ENCODE measurements around the gene WDR82.

Gene WDR82

GRCh38 chr3:52247409-52248164 lies 30.9 kb downstream of the WDR82 start:
- H3K9me3 Mint-ChIP-seq: no peaks in the 10 kb centered on the region
- H3K4me1 Mint-ChIP-seq: peaks cover 47% of the 10 kb centered on the region
- DNase-seq (ENCODE audit: low spot score in 2 of 2) (no peak), ATAC-seq (ENCODE audit: low read depth) (peak; percentile 23)
- H3K36me3 Mint-ChIP-seq: peaks cover 17% of the 10 kb centered on the region
- H3K4me3 Mint-ChIP-seq: peak overlapping the region; percentile 85
- no peaks in the 10 kb centered on the region for H3K27me3 Mint-ChIP-seq
- peak overlapping the region; percentile 85 for H3K27ac Mint-ChIP-seq

DNA sequence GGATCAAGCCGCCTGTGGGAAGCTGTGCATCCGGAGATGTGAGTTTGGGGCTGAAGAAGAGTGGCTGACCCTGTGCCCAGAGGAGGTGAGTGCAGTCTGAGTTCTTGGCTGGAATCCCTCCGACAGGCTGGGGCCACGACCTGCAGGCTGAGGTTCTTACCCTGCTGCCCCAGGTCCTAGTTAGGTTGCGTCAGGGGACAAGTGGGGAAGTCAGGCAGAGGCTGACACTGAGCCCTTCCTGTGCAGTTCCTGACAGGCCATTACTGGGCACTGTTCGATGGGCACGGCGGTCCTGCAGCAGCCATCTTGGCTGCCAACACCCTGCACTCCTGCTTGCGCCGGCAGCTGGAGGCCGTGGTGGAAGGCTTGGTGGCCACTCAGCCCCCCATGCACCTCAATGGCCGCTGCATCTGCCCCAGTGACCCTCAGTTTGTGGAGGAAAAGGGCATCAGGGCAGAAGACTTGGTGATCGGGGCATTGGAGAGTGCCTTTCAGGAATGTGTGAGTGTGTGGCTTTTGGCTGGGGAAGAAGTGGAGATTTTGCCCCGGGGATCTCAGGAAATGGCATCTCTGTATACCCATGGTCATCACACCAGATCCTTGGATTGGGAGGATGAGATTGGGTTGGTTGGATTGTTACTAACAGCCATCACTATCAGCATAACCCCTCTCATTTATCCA lies 31.6 kb downstream of the WDR82 start:
- ATAC-seq (ENCODE audit: low read depth) (no peak), DNase-seq (ENCODE audit: low spot score in 2 of 2) (no peak)
- Mint-ChIP-seq H3K27ac (peak overlapping the region; percentile 85), H3K4me3 (peak overlapping the region; percentile 85), H3K9me3 (no peaks in the 10 kb centered on the region), H3K27me3 (no peaks in the 10 kb centered on the region), H3K36me3 (peaks cover 17% of the 10 kb centered on the region), H3K4me1 (peaks cover 48% of the 10 kb centered on the region)

DNA sequence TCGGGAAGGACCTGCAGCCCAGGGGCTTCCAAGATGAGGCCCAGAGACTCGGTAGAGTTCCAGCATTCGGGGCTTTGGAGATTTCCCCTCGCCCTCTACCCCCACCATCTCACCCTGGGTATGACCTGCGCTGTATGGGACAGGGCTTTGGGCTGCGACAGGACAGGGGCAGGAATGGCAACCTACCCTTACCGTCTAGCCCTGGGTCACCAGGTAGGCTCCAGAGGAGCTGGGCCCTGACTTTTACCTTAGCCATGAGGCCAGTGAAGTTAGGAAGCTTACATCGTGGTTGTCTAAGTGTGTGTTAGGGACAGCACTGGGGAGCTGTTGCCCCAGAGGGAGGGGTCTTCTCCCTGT lies 32.2 kb downstream of the WDR82 start:
- Mint-ChIP-seq H3K4me3 (peak overlapping the region; percentile 85), H3K4me1 (peaks cover 48% of the 10 kb centered on the region), H3K9me3 (no peaks in the 10 kb centered on the region), H3K36me3 (peaks cover 17% of the 10 kb centered on the region), H3K27ac (peak overlapping the region; percentile 85), H3K27me3 (no peaks in the 10 kb centered on the region)
- peak; percentile 6 for ATAC-seq (ENCODE audit: low read depth)
- no peak for DNase-seq (ENCODE audit: low spot score in 2 of 2)

- Mint-ChIP-seq H3K4me1 (peaks cover 53% of the 10 kb centered on the region), H3K27ac (peak within 1 kb of the TSS; percentile 88), H3K36me3 (peaks cover 19% of the 10 kb centered on the region), H3K27me3 (no peaks in the 10 kb centered on the region), H3K9me3 (no peaks in the 10 kb centered on the region), H3K4me3 (peak within 1 kb of the TSS; percentile 86)
- DNase-seq (ENCODE audit: low spot score in 2 of 2) (peak in 1 of 2 donors; percentile 47), ATAC-seq (ENCODE audit: low read depth) (peak; percentile 61)
Measured at GRCh38 chr3:52245322-52246263, 32.9 kb downstream of the WDR82 start, which contains the start of gene PPM1M. Gene PPM1M, plus strand, starts transcription at chr3:52245759. Its CDS starts 66 bp downstream, at chr3:52245825.

GRCh38 chr3:52243791-52244628 lies 34.4 kb downstream of the WDR82 start:
- DNase-seq (ENCODE audit: low spot score in 2 of 2): no peak
- Mint-ChIP-seq H3K4me1 (peaks cover 61% of the 10 kb centered on the region), H3K27me3 (no peaks in the 10 kb centered on the region), H3K9me3 (no peaks in the 10 kb centered on the region), H3K27ac (peak overlapping the region; percentile 88), H3K36me3 (peaks cover 14% of the 10 kb centered on the region), H3K4me3 (peak overlapping the region; percentile 86)
- peak; percentile 8 for ATAC-seq (ENCODE audit: low read depth)

- DNase-seq (ENCODE audit: low spot score in 2 of 2): no peak
- Mint-ChIP-seq H3K4me1 (peaks cover 62% of the 10 kb centered on the region), H3K4me3 (no peak overlapping the region), H3K27me3 (no peaks in the 10 kb centered on the region), H3K36me3 (peaks cover 3% of the 10 kb centered on the region), H3K27ac (no peak overlapping the region), H3K9me3 (no peaks in the 10 kb centered on the region)
- ATAC-seq (ENCODE audit: low read depth): no peak
Measured at GRCh38 chr3:52242039-52242438, 36.4 kb downstream of the WDR82 start.

- Mint-ChIP-seq H3K4me1 (peaks cover 55% of the 10 kb centered on the region), H3K4me3 (peak overlapping the region; percentile 68), H3K9me3 (no peaks in the 10 kb centered on the region), H3K36me3 (peaks cover 3% of the 10 kb centered on the region), H3K27me3 (no peaks in the 10 kb centered on the region), H3K27ac (peak overlapping the region; percentile 88)
- ATAC-seq (ENCODE audit: low read depth): no peak
- DNase-seq (ENCODE audit: low spot score in 2 of 2): no peak
Measured at GRCh38 chr3:52240886-52241370, 37.5 kb downstream of the WDR82 start.

- Mint-ChIP-seq H3K27me3 (no peaks in the 10 kb centered on the region), H3K4me3 (peak overlapping the region; percentile 97), H3K4me1 (peaks cover 60% of the 10 kb centered on the region), H3K9me3 (no peaks in the 10 kb centered on the region), H3K36me3 (peaks cover 3% of the 10 kb centered on the region), H3K27ac (peak overlapping the region; percentile 88)
- no peak for ATAC-seq (ENCODE audit: low read depth)
- no peak for DNase-seq (ENCODE audit: low spot score in 2 of 2)
Measured at GRCh38 chr3:52240059-52240885, 38.2 kb downstream of the WDR82 start.

GRCh38 chr3:52238761-52239701 lies 39.4 kb downstream of the WDR82 start, which contains the start of gene TWF2:
Gene TWF2, minus strand, starts transcription at chr3:52239158. Its CDS starts 142 bp downstream, at chr3:52239016.
- ATAC-seq (ENCODE audit: low read depth) (peak; percentile 85), DNase-seq (ENCODE audit: low spot score in 2 of 2) (peak; percentile 81 to 83)
- Mint-ChIP-seq H3K9me3 (no peaks in the 10 kb centered on the region), H3K27me3 (no peaks in the 10 kb centered on the region), H3K4me3 (peak within 1 kb of the TSS; percentile 97), H3K27ac (peak within 1 kb of the TSS; percentile 88), H3K4me1 (peaks cover 52% of the 10 kb centered on the region), H3K36me3 (peaks cover 3% of the 10 kb centered on the region)

- ATAC-seq (ENCODE audit: low read depth) (no peak), DNase-seq (ENCODE audit: low spot score in 2 of 2) (no peak)
- H3K27ac Mint-ChIP-seq: peak overlapping the region; percentile 83
- peaks cover 3% of the 10 kb centered on the region for H3K36me3 Mint-ChIP-seq
- peak overlapping the region; percentile 97 for H3K4me3 Mint-ChIP-seq
- H3K4me1 Mint-ChIP-seq: peaks cover 48% of the 10 kb centered on the region
- H3K27me3 Mint-ChIP-seq: no peaks in the 10 kb centered on the region
- no peaks in the 10 kb centered on the region for H3K9me3 Mint-ChIP-seq
Measured at GRCh38 chr3:52238193-52238760, 40.2 kb downstream of the WDR82 start.

- H3K36me3 Mint-ChIP-seq: peaks cover 3% of the 10 kb centered on the region
- H3K4me1 Mint-ChIP-seq: peaks cover 46% of the 10 kb centered on the region
- no peak overlapping the region for H3K27ac Mint-ChIP-seq
- peak overlapping the region; percentile 97 for H3K4me3 Mint-ChIP-seq
- no peaks in the 10 kb centered on the region for H3K9me3 Mint-ChIP-seq
- H3K27me3 Mint-ChIP-seq: no peaks in the 10 kb centered on the region
- DNase-seq (ENCODE audit: low spot score in 2 of 2) (no peak), ATAC-seq (ENCODE audit: low read depth) (no peak)
Measured at GRCh38 chr3:52237657-52238172, 40.7 kb downstream of the WDR82 start.
